HG02970 (cell line): ENCODE data around the gene FASTK.

Experiments used
- ATAC-seq: cut with Tn5 transposase; IDR thresholded peaks from one replicate; pipeline ENCODE4 v1.9.1; 2021; ENCODE audit warnings: mild to moderate bottlenecking, moderate library complexity, moderate number of reproducible peaks; ENCODE audit not compliant: unreplicated experiment, low FRiP score

The FASTK gene

DNA sequence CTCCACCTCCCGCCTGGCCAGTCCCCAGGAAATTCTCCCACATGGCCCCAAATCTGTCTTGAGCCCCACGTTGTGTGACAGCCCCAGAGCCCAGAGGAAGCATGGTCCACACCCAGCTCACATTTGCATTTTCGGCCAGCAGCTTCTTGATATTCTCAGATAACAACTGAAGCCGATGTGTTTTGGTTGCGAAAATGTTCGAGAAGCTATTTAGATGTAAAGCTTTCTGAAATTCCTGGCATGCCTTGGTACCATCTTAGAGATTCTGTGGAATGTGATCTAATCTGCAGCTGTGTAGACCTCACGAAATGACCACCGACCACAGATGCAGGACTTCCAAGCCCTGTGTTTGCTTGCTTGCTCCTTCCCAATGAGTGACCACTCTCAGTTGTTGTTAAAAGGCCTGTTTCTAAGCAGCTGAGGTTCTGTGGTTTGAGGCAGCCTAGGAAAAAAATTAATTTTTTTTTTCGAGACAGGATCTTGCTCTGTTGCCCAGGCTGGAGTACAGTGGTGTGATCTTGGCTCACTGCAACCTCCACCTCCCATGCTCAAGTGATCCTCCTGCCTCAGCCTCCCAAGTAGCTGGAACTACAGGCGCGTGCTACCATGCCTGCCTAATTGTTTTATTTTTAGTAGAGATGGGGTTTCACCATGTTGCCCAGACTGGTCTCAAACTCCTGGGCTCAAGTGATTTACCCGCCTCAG is 12.4 kb downstream of the FASTK start:
- no peak for ATAC-seq

DNA sequence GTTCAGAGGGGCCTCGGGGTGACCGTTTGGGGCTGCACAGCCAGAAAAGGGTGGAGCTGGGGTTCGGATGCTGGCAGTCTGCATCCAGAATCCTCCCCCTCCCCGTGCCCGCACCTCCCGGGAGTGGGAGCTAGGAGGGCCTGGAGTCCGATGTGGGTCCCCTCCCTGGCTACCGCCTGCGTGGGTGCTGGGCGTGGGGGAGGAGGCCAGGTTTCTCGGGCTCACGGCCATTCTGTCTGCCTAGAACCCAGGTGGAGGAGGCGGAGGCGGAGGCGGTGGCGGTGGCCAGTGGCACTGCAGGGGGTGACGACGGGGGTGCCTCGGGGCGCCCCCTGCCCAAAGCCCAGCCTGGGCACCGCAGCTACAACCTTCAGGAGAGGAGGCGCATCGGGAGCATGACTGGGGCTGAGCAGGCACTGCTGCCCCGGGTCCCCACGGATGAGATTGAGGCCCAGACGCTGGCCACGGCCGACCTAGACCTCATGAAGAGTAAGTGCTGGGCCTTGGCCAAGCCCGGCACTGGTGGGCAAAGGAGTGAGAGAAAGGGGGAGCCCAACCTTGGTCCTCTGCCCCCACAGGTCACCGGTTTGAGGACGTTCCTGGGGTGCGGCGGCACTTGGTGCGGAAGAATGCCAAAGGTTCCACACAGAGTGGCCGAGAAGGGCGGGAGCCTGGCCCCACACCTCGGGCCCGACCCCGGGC is 14.2 kb downstream of the FASTK start:
- no peak for ATAC-seq

DNA sequence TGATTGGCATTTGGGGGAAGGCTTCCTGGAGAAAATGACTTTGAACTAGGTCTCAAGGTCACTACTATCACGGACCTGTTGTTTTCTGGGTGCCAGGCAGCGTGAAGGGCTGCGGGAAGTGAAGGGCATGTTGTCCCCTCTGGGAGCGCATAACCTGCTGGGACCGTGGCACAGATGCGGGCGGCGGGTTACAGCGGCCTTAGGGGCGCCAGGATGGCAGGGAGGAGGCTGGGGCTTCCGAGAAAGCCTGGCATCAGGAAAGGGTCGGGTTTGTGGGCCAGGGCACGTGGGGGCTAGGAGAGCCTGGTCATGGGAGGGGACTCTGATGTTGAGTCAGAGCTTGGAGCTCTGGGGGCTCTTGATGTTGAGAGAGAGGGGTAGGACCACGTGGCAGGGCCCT is 15.1 kb downstream of the FASTK start:
- ATAC-seq = no peak

DNA sequence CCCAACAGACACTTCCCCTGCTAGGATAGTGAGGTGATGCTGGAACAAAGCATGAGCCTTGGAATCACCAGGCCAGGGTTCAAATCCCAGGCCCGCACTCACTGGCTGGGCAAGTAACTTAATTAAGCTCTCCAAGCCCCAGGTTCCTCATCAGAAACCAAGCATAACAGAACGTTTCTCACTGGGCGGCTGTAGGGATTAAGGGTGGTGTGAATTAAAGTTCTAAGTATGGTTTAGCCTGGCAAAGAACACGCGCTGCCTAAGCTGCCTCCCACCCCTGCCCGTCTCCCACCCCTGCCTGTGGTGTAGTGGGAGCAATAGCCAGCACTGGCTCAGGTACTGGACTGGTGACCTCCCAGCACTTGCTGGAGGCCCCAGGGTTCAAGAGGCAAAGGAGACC is 15.6 kb downstream of the FASTK start:
- no peak for ATAC-seq

DNA sequence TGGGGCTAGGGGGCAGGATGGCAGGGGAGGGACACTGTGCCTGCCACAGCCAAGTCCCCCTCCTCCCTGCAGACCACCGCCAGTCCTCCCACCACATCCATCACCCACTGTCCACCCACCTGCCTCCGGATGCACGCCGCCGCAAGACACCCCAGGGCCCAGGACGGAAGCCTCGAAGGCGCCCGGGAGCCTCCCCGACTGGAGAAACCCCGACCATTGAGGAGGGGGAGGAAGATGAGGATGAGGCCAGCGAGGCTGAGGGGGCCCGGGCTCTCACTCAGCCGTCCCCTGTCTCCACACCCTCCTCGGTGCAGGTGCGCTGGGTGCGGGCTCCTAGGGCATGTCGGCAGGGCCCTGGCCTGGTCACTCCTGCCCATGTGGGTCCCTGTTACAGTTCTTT is 16.2 kb downstream of the FASTK start:
- ATAC-seq = no peak

DNA sequence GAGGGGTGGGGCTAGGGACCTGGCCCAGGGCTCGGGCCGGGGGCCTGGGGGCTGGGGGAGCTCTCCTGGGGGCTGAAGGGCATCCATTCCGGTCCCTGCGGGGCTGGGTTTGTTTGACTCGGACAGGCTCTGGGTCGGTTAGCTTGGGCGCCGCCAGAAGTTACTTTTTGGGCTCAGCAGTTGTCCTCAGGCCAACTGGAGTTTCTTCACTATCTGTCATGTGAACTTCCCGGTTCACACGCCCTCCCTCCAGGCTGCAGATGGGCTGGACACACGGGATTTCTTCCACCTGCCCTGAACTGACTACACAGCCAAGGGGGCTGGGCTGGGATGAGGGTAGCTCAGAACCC is 17.4 kb downstream of the FASTK start:
- ATAC-seq = no peak

DNA sequence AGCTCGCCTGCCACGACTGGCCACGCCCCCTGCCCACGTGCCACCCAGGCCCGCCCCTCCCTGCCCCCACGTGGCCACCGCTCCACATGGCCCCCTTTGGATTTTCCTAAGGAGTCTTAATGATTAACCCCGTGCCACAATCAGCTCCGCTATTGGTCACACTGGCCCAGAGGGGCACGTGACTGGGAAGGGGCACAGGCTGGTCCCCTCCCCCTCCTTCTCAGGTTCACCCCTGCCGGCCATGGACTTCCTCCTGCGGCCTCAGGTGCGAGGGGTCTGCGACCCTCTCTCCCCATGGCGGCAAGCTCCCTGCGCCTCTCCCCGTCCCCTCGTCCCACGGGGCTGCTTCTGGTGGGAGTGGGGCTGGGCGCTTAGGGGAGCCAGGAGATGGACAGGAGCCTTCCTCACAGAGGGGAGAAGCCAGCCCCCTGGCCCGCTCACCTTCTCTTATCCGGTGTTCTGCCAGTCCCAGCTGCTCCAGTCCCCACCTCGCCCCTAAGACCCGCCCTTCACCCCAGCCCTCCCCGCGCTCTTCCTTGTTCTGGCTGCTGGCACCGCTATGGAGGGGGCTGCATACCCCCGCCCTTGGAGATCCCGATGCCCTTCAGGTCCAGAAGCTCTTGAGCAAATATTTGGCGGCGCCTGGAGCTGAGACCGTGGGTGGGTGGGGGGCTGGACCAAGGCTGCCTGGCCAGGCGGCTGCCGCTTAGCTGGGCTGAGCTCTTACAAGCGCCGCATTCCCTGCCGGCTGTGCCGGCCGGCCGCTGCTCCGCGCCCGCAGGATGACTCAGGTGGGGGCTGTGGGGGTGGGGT is 18.0 kb downstream of the FASTK start:
- ATAC-seq = no peak

DNA sequence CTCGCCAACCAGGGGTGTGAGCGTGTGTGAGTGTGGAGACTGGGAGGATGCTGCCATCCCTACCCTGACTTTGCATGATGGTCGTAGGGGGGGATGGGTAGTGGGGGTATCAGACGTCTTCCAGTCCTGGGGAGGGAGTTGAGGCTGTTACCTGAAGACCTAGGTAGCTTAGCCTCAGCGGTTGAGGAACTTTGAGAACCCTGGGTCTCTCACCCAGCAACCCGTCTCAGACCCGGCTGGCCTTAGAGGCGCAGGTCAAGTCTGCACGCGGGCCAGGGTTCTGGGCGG is 18.6 kb downstream of the FASTK start:
- ATAC-seq = no peak

DNA sequence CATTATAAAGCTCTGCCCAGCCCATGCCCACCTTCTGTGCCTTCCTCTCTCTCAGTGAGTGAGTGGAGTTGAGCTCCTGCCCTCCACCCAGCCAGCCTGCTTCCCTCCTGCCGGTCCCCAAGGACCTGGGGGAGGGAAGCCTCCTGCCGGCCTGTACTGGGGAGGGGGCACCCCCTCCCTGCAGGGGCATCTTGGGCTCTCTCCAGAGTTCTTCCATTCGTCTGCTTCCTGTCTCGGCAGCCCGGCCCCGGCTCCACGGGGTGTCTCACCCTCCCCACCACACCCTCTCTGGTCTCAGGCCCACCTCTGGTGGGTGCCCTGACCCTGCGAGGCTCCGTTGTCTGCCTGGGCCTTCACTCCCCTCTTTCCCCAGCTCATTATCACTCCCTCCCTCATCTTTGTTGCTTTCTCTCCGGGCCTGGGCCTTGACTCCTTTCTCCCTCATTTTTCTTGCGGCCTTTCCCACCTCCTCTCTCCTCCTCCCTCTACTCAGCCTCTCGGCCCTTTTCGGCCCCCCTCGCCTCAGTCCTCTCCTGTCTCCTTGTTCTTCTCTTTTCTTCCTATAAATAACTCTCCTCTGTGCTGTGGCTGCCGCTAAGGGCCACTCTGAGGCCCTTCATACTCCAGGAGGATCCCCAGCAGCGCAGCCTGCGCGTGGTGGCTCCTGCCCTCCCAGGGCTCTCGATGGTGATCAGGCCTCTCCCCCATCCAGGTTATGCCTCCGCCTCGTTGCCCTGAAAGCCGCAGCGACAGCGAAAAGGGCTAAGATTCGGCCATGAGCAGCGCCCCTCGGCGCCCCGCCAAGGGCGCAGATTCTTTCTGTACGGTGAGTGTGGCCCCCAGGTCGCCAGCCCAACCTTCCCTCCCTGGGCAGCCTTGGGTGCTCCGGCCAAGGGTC is 19.1 kb downstream of the FASTK start:
- ATAC-seq = no peak

DNA sequence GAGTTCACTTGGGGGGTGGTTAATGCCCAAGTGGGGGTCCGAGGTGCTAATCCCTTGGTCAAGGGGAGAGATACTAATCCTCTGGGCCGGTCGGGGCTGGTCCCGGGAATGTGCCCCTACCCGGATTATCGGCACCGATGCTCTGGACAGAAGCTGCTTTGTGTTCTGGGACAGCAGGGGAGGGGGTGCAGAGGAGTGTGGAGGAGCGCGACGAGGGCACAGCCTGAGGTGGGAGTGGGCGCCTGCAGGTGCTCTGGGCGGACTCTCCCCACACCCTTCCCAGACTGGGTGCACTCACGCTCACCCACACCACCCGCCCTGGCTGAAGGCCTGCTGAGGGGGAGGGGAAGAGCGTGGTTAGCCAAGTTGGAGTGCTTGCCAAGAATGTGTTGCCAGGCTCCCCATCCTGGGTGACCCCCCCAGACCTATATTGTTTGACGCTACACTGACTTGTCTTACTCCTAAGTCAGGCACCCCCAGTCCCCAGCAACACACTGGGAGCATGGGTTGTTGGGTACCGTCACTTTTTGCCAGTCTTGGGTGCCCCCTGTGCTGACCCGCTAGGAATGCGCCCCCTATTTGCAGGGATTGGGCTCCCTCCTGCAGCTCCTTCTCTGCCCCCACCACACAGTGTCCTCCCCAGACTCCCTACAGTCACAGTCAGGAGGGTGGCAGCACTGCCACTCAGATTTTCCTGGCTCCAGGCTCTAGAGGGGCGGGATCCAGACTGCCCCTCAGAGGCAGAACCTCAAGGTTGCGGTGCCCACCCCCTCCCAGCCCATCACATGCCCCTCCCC is 20.0 kb downstream of the FASTK start:
- ATAC-seq = no peak

DNA sequence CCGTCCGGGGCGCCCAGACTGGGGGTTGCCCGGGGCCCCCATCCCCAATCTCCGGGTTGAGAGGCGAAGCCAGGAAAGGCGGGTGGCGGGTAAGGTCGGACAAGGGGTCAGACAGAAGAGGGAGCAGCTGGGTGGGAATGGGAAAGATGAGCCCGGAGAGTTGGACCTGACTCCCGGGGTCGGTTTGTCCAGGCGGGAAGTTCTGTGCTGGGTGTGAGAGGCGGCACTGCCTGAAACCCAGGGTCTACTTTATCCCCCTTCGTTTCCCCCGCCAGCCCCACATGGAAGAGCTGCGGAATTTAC is 20.5 kb downstream of the FASTK start:
- no peak for ATAC-seq

DNA sequence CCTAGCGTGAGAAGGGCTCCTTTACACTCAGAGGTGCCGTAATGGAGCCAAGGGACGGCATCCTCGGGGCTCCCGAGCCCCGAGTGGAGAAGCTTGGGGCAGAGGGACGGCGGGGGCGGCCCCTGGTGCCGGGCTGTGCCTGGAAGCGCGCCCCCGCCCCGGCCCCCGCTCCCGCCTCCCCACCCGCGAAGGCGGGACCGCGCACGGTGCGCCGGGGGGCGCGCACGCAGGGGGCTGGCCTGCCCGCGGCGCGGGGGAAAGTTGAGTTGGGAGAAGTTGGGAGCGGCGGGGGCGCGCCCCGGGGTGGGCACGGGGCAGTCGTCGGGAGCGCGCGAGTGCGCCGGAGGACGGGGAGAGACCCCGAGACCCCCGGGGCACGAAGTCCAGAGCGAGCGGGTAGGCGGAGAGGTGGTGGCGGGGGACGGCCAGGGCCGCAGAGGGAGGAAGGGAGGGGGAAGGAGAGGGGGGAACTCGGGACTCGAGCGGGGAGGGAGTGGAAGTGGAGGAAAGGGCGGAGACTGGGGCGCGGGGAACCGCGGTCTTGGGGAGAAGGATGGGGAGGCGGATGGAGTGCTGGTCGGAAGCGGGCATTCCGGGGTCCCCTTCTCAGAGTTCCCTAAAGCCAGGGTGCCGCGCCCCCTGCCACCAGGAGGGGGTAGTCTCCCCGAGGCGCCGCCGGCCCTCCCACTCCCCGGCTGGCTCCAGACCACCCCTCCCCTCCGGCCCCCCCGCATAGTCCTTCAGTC is 21.1 kb downstream of the FASTK start, which contains the start of gene SLC4A2:
SLC4A2 (plus strand) TSS at position 223 of the 746 bp plus-strand sequence. CDS start 2,399 bp downstream, outside the sequence.
- peak; percentile 39 for ATAC-seq

DNA sequence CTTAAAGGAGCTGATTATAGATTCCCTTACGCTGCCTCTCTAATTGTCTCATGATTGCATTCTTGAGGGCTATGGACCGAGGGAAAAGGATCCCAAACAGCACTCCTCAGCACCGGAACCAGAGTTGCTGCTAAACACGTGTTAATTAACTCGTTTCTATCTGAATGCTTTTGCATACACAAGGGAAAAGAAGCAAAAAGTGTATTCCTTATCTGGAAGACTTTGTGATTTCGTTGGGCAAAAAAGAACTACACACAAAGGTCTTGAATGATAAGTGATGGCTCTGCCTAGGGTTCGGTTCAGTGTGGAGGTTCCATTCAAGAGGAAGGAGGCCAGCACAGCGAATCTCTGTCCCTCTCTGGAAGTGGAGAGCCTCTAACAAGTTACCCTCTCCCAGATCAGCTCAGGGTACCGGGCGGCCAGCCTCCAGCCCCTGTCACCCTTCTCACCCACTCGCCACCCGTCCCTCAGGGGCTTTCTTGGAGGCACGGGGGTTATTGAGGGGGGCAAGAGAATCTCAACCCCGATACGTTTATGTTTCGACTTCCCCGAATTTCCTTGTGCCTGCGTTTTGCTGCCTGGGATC is 21.7 kb downstream of the FASTK start:
- no peak for ATAC-seq

DNA sequence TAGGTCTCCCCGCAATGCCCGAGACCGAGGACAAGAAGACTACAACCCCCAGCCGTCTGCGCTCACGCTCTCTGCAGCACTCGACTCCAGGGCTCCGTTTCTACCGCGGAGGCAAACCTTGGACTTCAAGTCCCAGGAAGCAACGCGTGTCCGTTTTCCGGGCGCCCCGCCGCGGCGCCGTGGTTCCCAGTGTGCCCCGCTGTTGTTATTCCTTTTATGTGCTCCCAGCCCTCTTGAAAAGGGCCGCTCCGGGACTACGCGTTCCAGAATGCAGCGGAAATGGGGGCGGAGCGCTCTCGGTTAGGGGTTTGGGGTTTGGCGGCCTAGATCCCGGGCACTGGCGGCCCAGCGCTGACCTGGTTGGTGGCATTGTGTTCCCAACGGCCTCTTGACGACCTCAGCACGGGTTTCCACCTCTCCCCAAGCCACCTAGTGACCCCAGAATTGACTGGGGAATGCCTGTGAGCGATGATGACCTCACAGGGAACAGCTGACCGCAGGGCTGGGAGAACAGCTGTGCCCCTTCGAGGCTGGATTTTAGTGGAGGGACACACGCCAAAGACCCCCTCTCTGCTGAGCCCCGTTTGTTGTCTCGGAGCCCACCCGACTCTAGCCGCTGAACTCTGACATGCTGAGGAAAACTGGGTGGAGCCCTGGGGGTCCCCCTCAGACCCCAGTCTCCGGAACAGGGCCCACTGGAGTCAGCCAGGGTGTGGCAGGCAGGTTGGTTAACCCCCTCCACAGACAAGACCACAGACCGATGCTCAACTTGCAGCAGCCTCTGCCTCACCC is 22.4 kb downstream of the FASTK start:
- peak; percentile 84 for ATAC-seq

DNA sequence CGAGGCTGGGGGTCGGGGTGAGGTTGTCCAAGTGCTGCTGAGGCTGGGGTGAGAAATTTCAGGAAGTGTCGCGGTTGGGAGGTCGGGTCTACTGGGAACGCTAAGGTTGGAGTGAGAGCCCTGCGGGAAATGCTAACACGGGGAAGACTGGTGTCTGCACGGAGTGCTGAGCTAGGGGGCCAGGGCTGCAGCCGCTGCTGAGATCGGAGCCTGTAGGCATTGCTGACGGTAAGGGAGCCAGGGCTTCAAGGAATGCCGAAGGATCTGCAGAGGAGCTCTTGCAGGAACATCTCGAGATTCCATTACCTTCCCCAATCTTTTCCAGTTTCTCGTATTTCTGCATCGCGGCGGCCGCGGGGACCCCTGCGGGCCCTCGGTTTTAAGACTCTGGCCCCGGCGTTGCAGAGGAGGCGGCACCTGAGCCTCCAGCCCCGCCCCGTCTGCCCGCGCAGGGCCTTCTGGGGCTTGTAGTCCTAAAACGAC is 23.1 kb downstream of the FASTK start, which contains the start of gene CDK5:
CDK5 (minus strand) TSS at position 392 of the 483 bp plus-strand sequence; CDS start at position 343, 49 bp downstream.
- peak; percentile 4 for ATAC-seq

DNA sequence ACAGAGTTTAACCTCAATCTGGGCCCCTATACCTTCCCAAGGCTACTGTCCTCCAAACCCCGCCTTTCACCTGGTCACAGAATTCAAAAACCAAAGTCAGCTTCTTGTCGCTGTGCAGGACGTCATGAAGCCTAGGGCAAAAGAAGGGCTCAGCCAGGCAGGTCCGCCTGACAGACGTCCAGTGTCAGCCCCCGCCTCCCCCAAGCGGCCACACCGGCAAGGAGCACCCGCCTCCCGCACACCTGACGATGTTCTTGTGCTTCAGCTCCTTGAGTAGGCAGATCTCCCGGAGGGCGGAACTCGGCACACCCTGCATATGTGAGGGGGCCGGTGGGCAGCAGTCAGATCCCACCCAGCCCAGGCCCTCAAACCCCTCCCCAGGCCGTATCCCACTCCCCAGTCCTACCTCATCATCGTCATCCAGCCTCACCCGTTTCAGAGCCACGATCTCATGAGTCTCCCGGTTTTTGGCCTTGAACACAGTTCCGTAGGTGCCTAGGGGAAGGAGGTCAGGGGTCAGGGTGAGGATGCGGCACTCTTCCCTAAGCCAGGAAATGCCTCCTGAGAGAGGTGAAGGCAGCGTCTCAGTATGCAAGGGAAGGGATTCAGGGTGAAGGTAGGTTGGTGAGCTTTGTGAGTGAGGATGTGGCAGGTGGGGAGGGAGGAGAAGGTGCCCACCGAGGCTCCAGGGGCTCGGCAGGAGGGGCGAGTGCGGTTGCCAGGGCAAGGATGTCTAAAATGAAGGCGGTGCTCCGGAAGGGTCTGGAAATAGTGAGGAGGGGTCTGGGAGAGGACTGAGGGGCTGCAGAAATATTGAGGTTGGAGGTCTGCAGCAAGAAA is 23.7 kb downstream of the FASTK start:
- ATAC-seq = no peak

DNA sequence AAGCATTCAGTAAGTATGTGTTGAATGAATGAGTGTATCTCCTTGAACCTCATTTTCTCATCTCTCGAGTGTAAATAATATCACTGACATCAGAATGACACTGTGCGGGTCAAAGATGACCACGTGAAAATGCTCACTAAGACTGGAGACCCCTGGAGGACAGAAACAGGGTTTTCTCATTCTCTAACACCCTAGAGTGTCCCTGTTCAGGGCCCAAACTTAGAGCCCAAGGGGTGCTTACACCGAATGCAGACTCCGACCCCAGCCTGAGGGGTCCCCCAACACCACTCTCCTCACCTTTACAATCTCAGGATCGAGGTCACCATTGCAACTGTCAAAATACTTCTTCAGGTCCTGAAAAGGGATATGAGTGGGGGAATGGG is 24.3 kb downstream of the FASTK start:
- no peak for ATAC-seq
